ENCODE data around the gene DNAH12.
"Not testable (repeated sequence)": the region's sequence is repeated elsewhere in the genome, so short reads cannot be mapped to it uniquely, and the experiment has no call there.

The DNAH12 gene

DNA sequence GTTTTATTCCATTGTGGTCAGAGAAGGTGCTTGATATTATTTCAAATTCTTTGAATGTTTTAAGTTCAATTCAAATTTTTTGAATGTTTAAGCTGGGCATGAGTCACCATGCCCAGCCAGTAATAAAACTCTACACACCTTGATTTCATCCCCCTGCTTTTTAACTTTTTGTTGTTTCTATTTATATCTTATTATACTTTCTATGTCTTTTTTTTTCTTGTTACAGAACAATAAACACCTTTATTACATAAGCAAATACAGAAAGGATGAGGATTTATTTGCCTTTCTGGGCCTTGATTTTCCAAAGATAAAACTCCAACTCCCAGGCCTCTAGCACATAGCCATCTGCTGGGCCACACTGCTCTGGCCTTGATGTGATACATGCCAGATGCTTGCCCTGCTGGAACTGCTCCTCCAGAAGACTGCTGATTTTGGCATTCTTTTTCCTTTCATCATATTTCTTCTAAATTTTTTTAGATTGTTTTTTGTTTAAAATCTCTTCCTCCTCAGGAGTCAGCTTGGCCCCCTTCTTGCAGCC, 14.0 kb downstream of the DNAH12 start:
- DNase-seq (ENCODE audit: low read depth in 1 of 2, low spot score in 1 of 2) = no peak

DNA sequence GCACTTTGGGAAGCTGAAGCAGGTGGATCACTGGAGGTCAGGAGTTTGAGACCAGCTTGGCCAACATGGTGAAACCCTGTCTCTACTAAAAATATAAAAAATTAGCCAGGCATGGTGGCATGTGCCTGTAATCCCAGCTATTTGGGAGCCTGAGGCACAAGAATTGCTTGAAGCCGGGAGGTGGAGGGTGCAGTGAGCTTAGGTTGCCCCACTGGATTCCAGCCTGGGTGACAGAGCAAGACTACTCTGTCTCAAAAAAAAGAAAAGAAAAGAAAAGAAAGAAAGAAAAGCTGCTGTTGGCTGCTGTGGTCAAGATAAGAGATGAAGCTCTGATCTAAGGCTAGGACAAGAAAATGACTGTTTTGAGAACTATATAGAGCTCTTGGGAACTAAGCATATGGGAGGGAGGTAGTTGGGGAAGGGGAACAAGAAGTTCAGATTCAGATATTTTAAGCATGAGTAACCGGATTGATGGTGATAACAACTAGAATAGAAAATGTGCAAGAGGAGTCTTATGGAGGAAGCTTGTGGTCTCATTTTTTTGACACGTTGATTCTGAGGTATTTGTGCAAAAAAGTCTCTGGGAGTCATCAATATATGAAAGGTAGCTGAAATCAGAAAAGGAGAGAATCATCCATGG, 25.7 kb downstream of the DNAH12 start:
- DNase-seq (ENCODE audit: low read depth in 1 of 2, low spot score in 1 of 2) = no peak

DNA sequence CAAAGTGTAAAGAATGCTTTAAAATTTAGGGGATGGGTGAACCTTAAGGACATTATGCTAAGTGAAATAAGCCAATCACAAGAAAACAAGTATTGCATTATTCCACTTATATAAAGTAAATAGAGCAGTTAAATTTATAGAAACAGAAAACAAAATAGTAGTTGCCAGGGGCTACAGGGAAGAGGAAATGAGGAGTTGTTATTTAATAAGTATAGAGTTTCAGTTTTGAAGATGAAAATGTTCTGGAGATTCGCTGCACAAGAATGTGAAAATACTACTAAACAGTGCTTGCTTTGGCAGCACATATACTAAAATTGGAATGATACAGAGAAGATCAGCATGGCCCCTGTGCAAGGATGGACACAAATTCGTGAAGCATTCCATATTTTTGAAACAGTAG, 32.0 kb downstream of the DNAH12 start:
- DNase-seq (ENCODE audit: low read depth in 1 of 2, low spot score in 1 of 2) = no peak

DNA sequence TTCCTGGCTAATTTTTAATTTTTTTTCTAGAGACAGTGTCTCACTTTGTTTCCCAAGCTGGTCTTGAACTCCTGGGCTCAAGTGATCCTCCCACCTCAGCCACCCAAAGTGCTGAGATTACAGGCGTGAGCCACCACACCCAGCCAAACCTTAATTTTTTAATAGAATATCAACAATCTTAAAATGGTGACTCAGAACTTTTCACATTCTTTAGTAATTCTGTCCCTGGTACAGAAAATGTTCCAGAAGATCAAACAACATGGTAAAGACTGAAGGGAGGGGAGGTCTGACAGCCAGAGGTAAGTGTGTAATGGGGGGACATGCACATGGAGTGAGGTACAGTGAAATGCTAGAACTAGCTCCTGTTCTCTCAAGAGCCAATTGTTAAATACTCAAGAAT, 38.2 kb downstream of the DNAH12 start:
- DNase-seq (ENCODE audit: low read depth in 1 of 2, low spot score in 1 of 2) = no peak

DNA sequence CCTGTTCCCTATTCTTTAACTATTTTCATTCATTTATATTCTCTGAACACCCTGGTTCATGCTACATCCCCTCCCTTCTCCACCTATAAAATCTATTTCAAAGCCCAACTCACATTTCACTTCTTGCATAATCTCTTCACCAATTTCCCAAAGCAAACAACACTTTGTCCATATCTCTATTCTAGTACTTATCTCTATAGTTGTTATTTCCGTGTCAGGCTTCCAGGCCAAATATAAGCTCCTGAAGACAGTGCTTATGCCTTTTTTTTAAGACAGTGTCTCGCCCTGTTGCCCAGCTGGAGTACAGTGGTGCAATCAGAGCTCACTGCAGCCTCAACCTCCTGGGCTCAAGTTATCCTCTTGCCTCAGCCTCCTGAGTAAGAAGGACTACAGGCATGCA, 43.6 kb downstream of the DNAH12 start:
- DNase-seq (ENCODE audit: low read depth in 1 of 2, low spot score in 1 of 2) = no peak

DNA sequence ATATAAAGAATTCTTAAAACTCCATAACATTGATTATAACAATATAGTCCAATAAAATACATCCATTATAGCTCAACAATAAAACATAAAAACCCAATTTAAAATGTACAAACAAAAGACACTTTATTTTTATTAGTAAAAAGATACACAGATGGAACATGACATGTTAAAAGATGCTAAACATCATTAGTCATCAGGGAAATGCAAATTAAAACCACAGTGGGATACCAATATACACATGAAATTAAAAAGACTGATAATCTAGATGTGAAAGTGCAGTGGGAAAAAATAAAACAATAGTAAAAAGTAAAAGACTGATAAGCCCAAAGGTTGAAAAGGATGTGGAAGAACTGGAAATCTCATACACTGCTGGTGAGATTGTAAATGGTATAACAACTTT, 46.2 kb downstream of the DNAH12 start:
- no peak for DNase-seq (ENCODE audit: low read depth in 1 of 2, low spot score in 1 of 2)

DNA sequence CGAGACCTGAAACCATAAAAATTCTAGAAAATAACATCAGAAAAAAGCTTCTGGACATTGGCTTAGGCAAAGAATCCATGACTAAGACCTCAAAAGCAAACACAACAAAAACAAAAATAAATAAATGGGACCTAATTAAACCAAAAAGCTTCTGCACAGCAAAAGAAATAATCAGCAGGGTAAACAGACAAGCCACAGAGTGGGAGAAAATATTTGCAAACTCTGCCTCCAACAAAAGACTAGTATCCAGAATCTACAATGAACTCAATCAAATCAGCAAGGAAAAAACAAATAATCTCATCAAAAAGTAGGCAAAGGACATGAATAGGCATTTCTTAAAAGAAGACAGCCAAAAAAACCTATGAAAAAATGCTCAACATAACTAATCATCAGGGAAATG, 59.6 kb downstream of the DNAH12 start:
- DNase-seq (ENCODE audit: low read depth in 1 of 2, low spot score in 1 of 2) = no peak

DNA sequence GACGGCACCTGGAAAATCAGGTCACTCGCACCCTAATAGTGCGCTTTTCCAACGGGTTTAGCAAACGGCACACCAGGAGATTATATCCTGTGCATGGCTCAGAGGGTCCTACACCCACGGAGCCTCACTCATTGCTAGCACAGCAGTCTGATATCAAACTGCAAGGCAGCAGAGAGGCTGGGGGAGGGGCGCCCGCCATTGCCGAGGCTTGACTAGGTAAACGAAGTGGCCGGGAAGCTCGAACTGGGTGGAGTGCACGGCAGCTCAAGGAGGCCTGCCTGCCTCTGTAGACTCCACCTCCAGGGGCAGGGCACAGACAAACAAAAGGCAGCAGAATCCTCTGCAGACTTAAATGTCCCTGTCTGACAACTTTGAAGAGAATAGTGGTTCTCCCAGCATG, 67.0 kb downstream of the DNAH12 start:
- not testable (repeated sequence) for DNase-seq (ENCODE audit: low read depth in 1 of 2, low spot score in 1 of 2)

DNA sequence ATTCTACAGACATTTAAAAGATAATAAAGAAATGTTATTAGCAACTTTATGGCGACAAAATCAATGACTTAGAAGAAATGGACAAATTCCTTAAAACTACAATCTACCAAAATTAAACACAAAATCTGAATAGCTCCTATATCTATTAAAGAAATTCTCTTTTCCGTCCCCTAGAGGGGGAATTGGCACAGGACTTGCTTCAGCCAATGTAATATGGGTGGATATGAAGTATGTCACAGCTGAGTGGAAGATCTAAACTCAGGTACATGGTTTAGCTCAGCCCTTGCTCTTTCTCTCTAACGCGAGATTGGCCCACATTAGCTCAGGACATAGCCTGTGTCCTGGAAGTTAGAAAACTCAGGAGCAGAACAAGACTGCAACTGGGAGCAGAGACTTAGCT, 79.3 kb downstream of the DNAH12 start:
- no peak for DNase-seq (ENCODE audit: low read depth in 1 of 2, low spot score in 1 of 2)

DNA sequence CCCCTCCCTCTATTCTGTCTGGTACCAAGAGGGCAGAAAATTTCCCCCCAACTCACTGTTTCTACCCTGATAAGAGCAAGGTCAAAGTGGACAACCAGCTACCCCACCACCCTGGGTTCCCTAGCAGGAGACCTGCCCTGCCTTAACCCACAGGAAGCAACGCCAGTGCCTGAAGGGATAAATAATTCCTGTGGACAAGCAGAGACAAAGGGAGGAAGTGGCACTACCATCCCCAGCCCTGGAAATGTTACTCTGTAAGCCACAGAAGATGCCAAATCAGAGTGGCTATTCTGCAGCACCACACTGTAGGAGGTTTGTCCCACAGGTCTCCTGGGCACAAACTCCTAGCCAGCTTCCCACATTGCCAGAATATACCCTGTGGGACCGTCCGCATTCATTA, 80.1 kb downstream of the DNAH12 start:
- DNase-seq (ENCODE audit: low read depth in 1 of 2, low spot score in 1 of 2) = no peak

DNA sequence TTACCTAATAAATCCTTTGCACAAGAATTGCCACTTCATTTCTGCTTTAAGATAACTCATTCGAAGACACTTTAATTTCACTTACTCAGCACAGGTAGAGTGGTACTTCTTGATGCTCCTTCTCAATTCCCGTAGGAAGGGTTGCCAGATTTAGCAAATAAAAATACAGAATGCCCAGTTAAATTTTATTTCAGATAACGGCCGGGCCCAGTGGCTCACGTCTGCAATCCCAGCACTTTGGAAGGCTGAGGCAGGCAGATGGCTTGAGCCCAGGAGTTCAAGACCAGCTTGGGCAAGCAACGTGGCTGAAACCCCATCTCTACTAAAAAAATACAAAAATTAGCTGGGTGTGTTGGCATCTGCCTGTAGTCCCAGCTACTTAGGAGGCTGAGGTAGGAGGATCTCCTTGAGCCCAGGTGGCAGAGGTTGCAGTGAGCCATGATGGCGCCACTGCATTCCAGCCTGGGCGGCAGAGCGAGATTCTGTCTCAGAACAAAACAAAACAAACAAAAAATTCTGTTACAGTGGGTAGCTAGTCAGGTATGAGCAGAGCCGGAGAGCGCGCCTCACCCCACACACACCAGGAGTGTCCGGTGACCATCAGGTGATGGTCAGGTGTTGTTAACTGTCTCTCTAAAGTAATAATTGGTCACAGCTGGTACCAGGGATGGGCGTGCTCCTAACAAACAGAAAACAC, 92.8 kb downstream of the DNAH12 start:
- DNase-seq (ENCODE audit: low read depth in 1 of 2, low spot score in 1 of 2) = no peak

DNA sequence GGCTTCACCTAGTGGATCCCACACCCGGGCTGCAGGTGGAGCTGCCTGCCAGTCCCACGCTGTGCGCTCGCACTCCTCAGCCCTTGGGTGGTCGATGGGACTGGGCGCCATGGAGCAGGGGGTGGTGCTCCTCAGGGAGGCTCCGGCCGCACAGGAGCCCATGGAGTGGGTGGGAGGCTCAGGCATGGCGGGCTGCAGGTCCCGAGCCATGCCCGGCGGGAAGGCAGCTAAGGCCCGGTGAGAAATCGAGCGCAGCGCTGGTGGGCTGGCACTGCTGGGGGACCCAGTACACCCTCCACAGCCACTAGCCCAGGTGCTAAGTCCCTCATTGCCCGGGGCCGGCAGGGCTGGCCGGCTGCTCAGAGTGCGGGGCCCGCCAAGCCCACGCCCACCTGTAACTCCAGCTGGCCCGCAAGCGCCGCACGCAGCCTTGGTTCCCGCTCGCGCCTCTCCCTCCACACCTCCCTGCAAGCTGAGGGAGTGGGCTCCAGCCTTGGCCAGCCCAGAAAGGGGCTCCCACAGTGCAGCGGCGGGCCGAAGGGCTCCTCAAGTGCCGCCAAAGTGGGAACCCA, 94.8 kb downstream of the DNAH12 start:
- not testable (repeated sequence) for DNase-seq (ENCODE audit: low read depth in 1 of 2, low spot score in 1 of 2)

DNA sequence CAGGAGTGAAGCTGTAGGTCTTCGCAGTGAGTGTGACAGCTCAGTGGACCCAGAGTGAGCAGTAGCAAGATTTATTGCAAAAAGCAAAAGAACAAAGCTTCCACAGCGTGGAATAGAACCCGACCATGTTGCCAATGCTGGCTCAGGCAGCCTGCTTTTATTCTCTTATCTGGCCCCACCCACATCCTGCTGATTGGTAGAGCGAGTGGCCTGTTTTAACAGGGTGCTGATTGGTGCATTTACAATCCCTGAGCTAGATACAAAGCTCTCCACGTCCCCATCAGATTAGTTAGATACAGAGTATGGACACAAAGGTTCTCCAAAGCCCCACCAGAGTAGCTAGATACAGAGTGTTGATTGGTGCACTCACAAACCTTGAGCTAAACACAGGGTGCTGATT, 95.7 kb downstream of the DNAH12 start:
- DNase-seq (ENCODE audit: low read depth in 1 of 2, low spot score in 1 of 2) = not testable (repeated sequence)

DNA sequence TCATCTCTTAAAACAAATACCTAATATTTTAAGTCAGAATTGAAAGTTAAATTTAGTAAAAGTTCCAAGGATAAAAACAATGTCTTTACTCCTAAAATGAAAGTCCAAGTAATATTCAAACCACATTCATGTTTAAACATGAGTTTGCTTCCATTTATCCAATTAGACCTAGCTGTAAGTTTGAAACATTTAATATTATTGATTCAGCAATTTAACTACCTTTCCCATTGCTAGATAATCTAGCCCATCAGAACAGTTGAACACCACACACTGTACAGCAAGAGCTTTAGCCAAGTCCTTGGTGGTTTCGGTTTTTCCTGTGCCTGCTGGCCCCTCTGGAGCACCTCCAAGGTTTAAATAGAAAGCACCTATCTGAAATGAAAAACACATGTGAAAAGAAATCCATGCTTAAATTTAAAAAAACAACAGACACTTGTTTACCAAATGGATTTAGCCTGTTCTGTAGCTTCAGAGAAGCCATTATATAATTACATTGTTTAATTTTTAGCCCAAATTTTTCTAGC, 97.8 kb downstream of the DNAH12 start:
- DNase-seq (ENCODE audit: low read depth in 1 of 2, low spot score in 1 of 2) = no peak

DNA sequence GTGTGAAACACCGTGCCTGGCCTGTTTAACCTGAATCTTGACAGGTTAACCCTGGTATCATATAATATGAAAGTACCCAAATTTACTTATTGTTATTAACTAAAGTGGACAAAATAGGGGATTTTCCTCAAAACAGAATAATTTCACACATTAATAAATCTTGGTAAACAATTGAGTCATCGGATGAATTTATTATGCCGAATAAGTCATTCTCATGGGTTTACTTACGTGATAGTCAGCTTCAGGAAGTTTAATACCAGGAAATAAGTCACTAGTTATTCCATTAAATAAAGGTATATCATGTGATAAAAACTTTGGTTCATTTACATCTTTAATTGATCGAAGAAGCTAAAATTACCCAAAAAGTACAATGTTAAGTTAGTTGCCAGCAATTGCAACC, 99.7 kb downstream of the DNAH12 start:
- no peak for DNase-seq (ENCODE audit: low read depth in 1 of 2, low spot score in 1 of 2)

DNA sequence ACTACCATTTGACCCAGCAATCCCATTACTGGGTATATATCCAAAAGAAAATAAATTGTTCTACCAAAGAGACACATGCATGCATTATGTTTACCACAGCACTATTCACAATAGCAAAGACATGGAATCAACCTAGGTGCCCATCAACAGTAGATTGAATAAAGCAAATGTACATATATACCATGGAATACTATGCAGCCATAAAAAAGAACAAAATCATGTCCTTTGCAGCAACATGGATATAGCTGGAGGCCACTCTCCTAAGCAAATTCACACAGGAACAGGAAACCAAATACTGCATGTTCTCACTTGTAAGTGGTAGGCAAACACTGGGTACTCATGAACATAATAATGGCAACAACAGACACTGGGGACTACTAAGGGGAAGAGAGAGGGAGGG, 104.0 kb downstream of the DNAH12 start:
- DNase-seq (ENCODE audit: low read depth in 1 of 2, low spot score in 1 of 2) = not testable (repeated sequence)

DNA sequence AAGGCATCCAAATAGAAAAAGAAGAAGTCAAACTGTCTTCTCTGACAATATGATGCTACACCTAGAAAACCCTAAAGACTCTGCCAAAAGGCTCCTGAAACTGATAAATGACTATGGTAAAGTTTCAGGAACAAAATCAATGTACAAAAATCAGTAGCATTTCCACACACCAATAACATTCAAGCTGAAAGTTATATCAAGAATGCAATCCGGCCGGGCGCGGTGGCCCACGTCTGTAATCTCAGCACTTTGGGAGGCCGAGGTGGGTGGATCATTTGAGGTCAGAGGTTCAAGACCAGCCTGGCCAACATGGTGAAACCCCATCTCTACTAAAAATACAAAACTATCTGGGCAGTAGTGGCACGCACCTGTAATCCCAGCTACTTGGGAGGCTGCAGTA, 105.7 kb downstream of the DNAH12 start:
- DNase-seq (ENCODE audit: low read depth in 1 of 2, low spot score in 1 of 2) = not testable (repeated sequence)

DNA sequence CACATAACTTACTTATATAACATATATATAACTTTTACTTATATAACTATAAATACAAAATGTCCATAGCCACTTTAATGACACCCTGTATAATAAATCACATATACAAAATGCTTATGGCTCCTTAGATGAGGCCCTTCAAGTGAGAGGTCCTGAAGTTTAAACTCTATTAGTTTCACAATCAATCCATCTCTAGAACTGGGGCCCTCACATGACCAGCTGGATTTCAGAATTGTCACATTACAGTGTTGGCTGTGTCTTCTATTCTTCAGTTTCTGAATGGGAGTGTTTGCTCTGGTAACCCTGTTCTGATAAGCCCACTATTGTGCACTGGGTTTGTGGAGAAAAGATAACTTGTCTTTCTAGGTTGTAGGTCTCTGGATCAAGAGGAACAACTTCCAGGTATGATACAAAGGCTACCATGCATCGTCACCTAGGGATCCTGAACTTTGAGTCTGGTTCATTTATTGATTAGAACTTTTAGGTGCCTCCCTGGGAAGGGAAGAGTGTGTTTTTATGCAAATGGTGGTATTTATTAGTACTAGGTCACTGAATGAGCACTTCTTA, 107.9 kb downstream of the DNAH12 start:
- no peak for DNase-seq (ENCODE audit: low read depth in 1 of 2, low spot score in 1 of 2)

DNA sequence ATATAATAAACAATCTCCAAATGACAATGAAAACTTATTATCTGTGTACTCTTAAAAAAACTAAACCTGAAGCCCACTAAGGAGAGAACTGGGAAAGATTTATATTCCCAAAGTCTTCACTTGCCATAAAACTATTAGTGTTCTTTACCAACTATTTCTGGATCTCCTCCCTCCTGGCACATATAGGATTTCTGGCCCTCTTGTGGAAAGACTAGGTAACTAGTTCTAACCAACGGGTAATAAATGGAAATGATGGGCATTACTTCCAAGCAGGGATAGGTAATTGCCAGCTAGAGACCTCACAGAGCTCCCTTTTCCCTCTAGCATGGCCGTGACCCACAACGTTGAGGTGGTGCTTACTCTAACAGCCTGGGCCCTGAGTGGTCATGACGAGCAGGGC, 110.1 kb downstream of the DNAH12 start:
- no peak for DNase-seq (ENCODE audit: low read depth in 1 of 2, low spot score in 1 of 2)

DNA sequence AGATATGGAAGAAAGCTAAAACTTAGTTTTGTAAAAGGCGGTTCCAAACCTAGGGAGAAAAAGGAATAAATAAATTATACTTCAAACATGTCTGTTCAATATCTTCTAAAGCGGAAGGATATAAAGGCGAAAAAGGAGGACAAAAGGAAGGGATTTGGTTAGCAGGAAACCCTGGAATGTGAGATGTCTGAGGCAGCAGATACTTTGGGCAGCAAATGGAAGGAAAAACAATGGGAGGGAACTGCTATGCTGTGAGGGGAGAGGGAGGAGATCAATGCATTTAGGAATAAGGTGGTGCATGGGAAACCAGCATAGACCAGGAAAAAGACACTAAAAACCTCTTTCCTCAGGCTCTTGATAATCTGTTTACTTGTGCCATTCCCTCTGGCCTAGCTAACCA, 120.8 kb downstream of the DNAH12 start:
- no peak for DNase-seq (ENCODE audit: low read depth in 1 of 2, low spot score in 1 of 2)

DNA sequence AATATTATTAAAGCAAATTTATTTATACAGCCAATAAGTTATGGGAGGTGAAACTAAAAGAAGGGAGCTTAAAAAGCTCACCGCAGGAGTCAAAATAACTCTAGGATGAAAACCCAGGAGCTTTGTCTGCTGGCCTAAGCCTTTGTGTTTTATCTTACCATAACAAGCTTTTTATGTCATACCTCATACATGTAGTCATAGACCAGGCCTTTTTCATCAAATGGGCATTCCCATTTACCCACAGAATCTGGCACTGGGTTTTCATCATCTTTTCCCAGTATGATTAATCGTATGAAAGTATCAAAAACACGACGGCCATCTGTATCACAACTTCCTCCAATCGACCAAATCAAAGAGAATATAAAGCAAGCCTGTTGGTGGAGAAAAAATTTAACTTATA, 122.8 kb downstream of the DNAH12 start:
- no peak for DNase-seq (ENCODE audit: low read depth in 1 of 2, low spot score in 1 of 2)

DNA sequence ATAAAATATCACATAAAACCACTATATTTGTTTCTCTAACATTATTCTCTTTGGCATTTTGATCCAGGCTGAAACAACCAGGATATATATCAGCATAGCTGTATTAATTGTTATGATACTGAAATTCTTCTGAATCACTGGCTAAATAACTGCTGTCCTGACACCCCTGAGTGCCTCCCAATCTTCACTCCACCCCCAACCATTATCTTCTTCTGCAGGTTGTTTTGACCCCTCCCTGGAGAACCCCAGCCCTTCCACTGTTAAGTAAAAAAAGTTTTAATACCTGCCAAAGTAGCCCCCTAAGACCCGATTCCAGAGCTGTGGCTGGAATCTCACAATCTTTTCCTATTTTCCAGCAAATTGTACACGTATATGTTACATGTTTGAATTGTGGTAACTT, 124.1 kb downstream of the DNAH12 start:
- DNase-seq (ENCODE audit: low read depth in 1 of 2, low spot score in 1 of 2) = no peak

Data from activated T-helper 1 cell treated with anti-CD3 and anti-CD28 coated beads, Interleukin-2, amount 50 U/mL, for 16 hours (primary cell).